HT-29 (cell line): Measurements from ENCODE around the gene GGCT. TPM values are rescaled to one million over a fixed set of nuclear protein-coding genes. Genes with fewer than 3 reads are reported as not detected.

ENCODE experiments used
- DNase-seq: peaks from one replicate; pipeline ENCODE4 v3.0.0-alpha.2; 2015; ENCODE audit warnings: low spot score
- total RNA-seq: library from RNA; depleted of rRNA; stranded (reverse); fragments of >200 nt; shearing (Covaris generic); gene quantifications from 2 replicates; pipeline ENCODE4 v1.2.3, GENCODE V29; 2014

GGCT gene
- total RNA-seq, 1 experiment from 2014 or later: 123 TPM

- peak; percentile 63 for DNase-seq
Observed at GRCh38 chr7:30479202-30480120, 25.2 kb downstream of the GGCT start.

DNA sequence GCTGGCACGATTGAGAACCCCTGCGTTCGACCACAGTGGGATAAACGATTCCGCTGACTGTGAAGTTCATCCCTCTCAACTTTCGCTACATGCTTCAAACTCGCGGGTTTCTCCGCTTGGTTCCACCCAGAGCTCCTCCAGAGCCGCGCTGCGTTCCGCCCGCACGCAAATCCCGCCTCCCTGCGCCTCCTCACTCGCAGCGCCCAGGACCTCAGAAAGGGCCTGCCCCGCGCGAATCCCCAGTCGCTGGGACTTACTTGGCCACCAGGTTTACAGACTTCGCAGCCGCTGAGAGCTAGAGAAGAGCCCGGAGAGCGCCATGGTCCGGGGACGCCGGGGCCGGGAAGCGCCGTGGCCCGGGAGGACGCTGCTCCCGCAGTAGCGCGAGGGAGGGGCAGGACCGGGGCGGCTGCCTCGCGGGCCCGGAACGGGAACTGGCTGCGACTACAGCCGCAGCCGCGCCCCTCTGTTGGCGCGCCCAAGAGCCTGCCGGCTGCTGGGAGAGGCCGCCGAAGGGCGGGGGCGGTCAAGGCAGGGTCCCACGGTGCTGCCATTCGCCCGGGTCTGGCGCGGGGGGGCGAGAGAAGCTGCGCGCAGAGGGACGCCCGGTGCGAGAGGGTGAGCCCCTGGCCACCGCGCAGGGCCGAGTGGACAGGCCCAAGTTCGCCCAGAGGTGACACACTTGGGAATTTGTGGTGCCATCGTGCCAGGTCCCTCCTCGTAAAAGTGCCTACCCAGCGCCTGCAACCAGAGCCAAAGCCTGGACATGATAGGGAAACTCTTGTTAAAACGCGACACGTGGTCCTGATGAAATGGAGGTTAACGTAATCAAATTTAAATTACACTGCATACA, 26.1 kb downstream of the GGCT start, which contains the start of gene NOD1:
TSS of gene NOD1 (minus strand) at position 436 of the 853 bp plus-strand sequence. CDS start 21,863 bp downstream, outside the sequence.
- peak; percentile 79 for DNase-seq

GRCh38 chr7:30476459-30477145, 28.0 kb downstream of the GGCT start:
- DNase-seq: peak; percentile 62

DNA sequence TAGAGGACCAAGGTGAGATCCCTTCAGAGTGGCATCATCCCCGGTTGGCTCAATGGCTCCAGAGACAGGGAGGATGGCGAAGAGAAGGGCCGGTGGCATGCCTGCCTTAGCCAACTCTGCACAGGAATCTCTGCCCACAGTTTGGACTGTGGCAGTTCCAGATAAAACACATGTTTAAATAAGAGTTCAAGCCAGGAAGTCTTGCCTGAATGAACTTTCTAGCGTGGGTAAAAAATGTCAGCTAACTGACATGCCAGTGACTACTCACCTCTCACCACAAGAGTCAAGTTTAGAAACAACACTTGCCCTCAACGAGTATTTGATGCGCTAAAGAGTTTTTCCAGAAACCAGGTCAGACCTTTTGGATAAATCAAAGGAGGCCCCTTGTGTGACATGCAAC, 29.0 kb downstream of the GGCT start:
- DNase-seq: no peak

- DNase-seq: no peak
Observed at GRCh38 chr7:30474893-30475292, 29.7 kb downstream of the GGCT start.

DNA sequence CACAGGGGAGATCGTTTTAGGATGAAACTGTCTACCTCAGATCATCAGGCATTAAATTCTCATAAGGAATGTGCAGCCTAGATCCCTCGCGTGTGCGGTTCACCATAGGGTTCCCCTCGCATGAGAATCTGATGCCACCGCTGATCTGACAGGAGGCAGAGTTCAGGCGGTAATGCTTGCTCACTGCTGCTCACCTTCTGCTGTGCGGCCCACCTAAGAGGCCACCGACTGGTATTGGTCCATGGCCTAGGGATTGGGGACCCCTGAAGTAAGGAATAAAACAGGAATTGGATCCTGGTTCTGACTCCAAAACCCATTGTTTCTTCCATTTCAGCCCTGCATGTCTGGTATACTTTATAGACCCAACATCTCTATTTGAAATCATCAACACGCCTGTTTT, 30.1 kb downstream of the GGCT start:
- DNase-seq: no peak

DNA sequence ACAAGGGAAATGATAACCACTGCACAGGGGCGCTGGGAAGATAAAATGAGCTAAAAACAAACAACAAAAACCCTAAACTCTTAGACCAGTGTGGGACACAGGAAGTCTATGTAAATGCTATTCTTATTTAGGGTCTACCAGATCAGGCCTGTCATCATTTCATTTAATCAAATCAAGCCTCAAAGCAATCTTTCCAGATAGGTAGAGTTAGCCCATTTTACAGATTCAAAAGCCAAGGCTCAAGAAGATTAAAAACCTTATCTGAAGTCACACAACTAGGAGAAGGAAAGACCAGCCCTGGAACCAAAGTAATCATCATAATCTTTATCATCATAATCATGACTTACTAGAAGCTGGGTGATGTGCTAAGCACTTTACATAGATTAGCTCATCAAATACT, 30.7 kb downstream of the GGCT start:
- DNase-seq: no peak

- no peak for DNase-seq
Observed at GRCh38 chr7:30472784-30473775, 31.5 kb downstream of the GGCT start.

- DNase-seq: no peak
Observed at GRCh38 chr7:30472081-30472783, 32.4 kb downstream of the GGCT start.

DNA sequence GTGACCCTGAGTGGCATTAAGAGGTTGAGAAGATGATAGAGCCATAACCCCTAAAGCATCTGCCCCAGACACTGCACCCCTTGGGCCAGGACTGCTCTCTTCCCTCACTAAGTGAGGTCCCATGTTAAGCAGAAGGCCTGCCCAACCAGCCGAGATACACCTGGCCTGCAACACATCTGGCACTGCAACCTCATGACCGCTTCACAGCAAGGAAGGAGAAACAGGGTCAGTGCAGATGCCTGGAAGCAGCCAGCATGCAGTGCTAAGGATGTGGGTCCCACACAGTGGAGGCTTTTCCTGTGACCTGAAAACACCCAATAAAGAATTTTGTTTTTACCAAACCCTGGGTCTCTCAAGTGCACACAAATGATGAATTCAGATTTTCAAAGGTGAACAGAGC, 33.4 kb downstream of the GGCT start:
- no peak for DNase-seq

DNA sequence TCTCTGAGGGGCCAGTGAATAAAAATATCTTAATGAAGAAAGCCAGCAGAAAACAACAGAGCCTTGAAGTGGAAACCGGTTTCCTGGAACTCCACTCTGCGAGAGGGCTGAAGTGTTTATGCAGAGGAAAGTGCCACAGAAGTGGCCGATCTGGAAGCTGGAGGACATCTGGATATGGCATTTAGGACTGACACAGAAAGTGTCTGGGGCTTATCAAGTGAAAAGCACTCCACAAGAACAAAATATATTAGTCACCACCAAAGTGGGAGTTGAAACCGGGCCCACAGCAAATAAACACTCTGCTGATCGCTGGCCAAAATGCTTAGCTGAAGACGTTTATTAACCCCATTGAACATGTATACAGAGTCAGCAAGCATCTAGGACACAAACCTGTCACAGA, 33.9 kb downstream of the GGCT start:
- no peak for DNase-seq

- DNase-seq: no peak
Observed at GRCh38 chr7:30470163-30470770, 34.4 kb downstream of the GGCT start.

- DNase-seq: peak; percentile 97
Observed at GRCh38 chr7:30469303-30469702, 35.3 kb downstream of the GGCT start.

DNA sequence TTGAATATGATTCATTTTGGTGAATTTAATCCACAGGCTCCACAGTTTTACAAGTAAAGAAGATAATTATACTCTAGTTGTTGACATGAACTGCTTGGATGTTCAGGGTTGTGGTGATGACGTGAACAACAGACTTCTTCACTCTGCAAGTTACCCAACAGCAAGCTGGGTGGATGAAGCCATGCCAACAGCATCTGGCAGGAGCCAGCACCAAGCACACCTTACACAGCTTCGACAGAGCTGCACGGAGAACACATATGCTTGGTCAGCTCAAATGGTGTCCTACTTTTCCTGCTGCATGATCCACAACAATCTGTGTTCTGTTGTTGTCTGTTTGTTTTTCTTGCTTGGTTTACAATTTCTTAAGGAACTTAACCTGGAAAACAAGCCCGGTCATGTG, 35.8 kb downstream of the GGCT start:
- no peak for DNase-seq

GRCh38 chr7:30468041-30468440, 36.6 kb downstream of the GGCT start:
- DNase-seq: no peak

DNA sequence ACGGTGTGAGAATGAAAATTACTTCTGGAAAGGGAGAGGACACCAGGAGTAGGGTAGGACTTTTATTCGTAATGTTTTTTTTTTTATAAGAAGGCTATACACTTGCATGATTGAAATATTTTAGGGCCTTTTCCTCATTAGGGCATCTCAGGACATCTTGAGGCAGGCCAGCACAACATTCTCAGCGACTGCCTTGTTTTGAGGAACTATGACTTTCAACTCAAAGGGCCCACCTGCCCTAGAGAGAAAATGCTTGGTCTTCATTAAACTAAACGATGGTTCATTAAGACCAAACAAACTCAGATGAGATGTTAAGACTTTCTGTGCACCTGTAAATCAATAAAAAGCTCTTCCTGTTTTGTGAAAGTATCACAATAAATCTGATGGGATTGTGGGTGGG, 37.4 kb downstream of the GGCT start:
- no peak for DNase-seq

- DNase-seq: no peak
Observed at GRCh38 chr7:30466266-30466665, 38.4 kb downstream of the GGCT start.

DNA sequence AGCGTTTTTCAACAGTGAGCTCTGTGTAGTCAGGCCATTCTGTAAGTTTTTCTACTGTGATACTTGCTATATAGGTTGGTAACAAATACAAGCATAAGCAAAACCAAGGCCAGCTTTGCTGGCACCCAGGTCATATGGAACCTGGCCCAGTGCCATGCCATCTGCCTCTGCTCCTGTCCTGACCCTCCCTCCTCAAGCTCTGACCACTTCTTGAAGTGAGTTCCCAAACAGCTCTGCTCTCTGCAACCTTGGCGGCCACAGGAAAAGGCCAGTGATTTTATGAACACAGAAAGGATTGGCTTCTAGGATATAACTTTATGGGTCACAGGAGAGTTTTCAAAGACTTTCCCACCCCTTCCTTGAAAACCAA, 38.8 kb downstream of the GGCT start:
- peak; percentile 26 for DNase-seq

DNA sequence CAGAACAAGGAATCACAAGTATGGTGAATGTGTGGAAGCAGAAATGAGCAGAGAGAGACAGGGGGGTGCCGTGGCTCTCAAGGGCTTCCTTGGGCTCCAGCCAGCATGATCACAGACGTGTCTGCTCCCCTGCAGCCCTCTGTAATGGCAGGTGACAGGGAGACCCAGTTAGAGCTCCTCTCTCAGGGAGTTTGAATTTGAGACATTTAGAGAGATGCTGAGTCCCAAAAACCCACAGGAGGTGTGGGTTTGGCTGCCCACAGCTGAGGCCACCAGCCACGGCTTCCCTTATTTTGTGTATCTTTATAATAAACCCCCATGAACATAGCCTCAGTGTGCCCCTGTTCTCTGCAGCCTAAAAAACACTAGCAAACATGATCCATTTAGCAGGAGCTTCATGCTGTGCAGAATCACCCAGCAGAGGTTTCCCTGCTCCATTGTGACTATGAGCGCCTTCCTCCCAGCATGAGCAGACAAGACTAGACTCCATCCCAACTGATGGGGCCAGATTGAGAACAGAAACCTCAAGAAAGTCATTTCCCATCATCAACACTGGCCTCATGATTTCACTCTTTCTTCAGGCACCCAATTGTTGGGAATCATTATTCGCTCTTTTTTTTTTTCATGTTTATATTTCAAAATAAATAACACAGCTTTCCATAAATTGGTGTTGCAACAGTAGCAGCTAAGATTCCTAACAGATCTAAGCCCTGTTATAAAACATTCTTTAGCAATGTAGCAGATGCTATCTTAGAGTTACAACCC, 39.4 kb downstream of the GGCT start:
- no peak for DNase-seq
